Kidney (tissue), 14 donors: ENCODE results near the gene RELCH. TPM values are rescaled to one million over a fixed set of nuclear protein-coding genes. Genes with fewer than 3 reads are reported as not detected.

Experiments used
- DNase-seq, 5 donors: peaks; one replicate each; pipeline ENCODE4 v3.0.0-alpha.2; 2013 to 2020
- FAIRE-seq: peaks from 2 replicates; lab custom pipeline; 2012; peaks lifted over from hg19 to GRCh38; lab: Jason Lieb, UNC
- H3K27ac ChIP-seq, 2 donors: one replicate each; pipeline ENCODE4 v1.7.0; 2013; ENCODE audit warnings: low read depth in 2 of 2, low read length in 2 of 2, inconsistent platforms in 1 of 2
- H3K27me3 ChIP-seq: one replicate; pipeline ENCODE4 v1.7.1; 2013; ENCODE audit warnings: low read length, inconsistent platforms; ENCODE audit not compliant: control insufficient read depth, insufficient read depth
- H3K36me3 ChIP-seq, 3 donors: one replicate each; pipeline versions ENCODE4 v1.7.0 to v1.7.1; 2013; ENCODE audit warnings: low read length in 3 of 3, control low read depth in 1 of 3, inconsistent platforms in 1 of 3; ENCODE audit not compliant: insufficient read depth in 3 of 3, control insufficient read depth in 2 of 3
- H3K4me1 ChIP-seq, 3 donors: one replicate each; pipeline versions ENCODE4 v1.7.0 to v1.7.1; 2013; ENCODE audit warnings: low read length in 3 of 3, inconsistent platforms in 1 of 3, low read depth in 1 of 3; ENCODE audit not compliant: control insufficient read depth in 2 of 3, insufficient read depth in 2 of 3
- H3K4me3 ChIP-seq, 3 donors: one replicate each; pipeline versions ENCODE4 v1.7.0 to v1.8.1; 2013; ENCODE audit warnings: low read length in 3 of 3, control low read depth in 1 of 3, inconsistent platforms in 1 of 3
- H3K9ac ChIP-seq, 3 donors: one replicate each; pipeline versions ENCODE4 v1.7.0 to v1.7.1; 2013; ENCODE audit warnings: low read length in 3 of 3, control low read depth in 1 of 3, inconsistent platforms in 1 of 3
- H3K9me3 ChIP-seq, 3 donors: one replicate each; pipeline versions ENCODE4 v1.7.0 to v1.7.1; 2013; ENCODE audit warnings: low read length in 3 of 3, control low read depth in 1 of 3, inconsistent platforms in 1 of 3; ENCODE audit not compliant: control insufficient read depth in 2 of 3, insufficient read depth in 1 of 3
- CTCF ChIP-seq: IDR thresholded peaks from 3 replicates; pipeline ENCODE4 v1.5.1; 2012; ENCODE audit warnings: mild to moderate bottlenecking, moderate library complexity, borderline replicate concordance; ENCODE audit not compliant: insufficient read depth; ENCODE audit errors: extremely low read depth
- intact Hi-C: fragments of 100-400 bp; cut with DNase I; formaldehyde crosslinking; loops from one replicate; pipeline ENCODE4 v1.11.1; 2022
- polyA plus RNA-seq: library from polyadenylated mRNA; stranded (reverse); fragments of 350-450 nt; fragmentation: Illumina TruSeq; extraction: RNeasy Lipid Tissue Mini Kit (QIAGEN cat#74804); gene quantifications from one replicate; pipeline ENCODE4 v1.2.3, GENCODE V29; 2014; ENCODE audit warnings: low read depth, low replicate concordance; ENCODE audit not compliant: insufficient read depth
- total RNA-seq: library from RNA; stranded (reverse); fragmentation: NEBNext Ultra II Directional; extraction: Animal tissue kit (Norgen Biotek cat#: 25700); gene quantifications from one replicate; pipeline ENCODE4 v1.2.1, GENCODE V29; 2021
- donor health status: control.
- donor health status: control.
- donor health status: control.
- donor health status: control.
- donor health status: control.
- donor health status: DM: yes; HTN: yes; CAD: no.
- donor health status: Normal renal cell carcinoma (clear cell type).

Gene RELCH
- total and polyA plus RNA-seq, 2 donors from 2014 or later, result 9.0 to 39.0 TPM

- TF ChIP-seq CTCF, result no peak
- no peak for DNase-seq
- Histone ChIP-seq H3K36me3 (peaks cover 3 to 4% (median 4%) of the 10 kb centered on the region in 3 donors), H3K4me1 (no peaks in the 10 kb centered on the region), H3K27ac (no peak overlapping the region), H3K9me3 (no peaks in the 10 kb centered on the region), H3K4me3 (no peak overlapping the region), H3K9ac (no peak overlapping the region), H3K27me3 (no peaks in the 10 kb centered on the region)
- intact Hi-C loops, result no loop called here
- no peak for FAIRE-seq
Observed at GRCh38 chr18:62277045-62277444, 90.0 kb downstream of the RELCH start.

GRCh38 chr18:62279561-62279960, 92.5 kb downstream of the RELCH start:
- H3K4me3 ChIP-seq, result no peak overlapping the region
- H3K9me3 ChIP-seq, result no peaks in the 10 kb centered on the region
- TF ChIP-seq CTCF, result no peak
- no peak overlapping the region for H3K27ac ChIP-seq
- H3K27me3 ChIP-seq, result no peaks in the 10 kb centered on the region
- FAIRE-seq (no peak), DNase-seq (no peak)
- intact Hi-C loops, result no loop called here
- no peaks in the 10 kb centered on the region for H3K4me1 ChIP-seq
- peaks cover 3 to 4% (median 4%) of the 10 kb centered on the region in 3 donors for H3K36me3 ChIP-seq
- no peak overlapping the region for H3K9ac ChIP-seq

GRCh38 chr18:62280058-62280457, 93.0 kb downstream of the RELCH start:
- Histone ChIP-seq H3K36me3 (peaks cover 3 to 4% (median 4%) of the 10 kb centered on the region in 3 donors), H3K27ac (no peak overlapping the region), H3K4me1 (no peaks in the 10 kb centered on the region), H3K9ac (no peak overlapping the region), H3K9me3 (no peaks in the 10 kb centered on the region), H3K4me3 (no peak overlapping the region), H3K27me3 (no peaks in the 10 kb centered on the region)
- FAIRE-seq, result no peak
- no peak for TF ChIP-seq CTCF
- intact Hi-C loops, result no loop called here
- DNase-seq, result no peak

- H3K4me3 ChIP-seq, result no peak overlapping the region
- DNase-seq, result no peak
- no peak overlapping the region for H3K27ac ChIP-seq
- no peak for FAIRE-seq
- H3K9ac ChIP-seq, result no peak overlapping the region
- intact Hi-C loops, result no loop called here
- H3K9me3 ChIP-seq, result no peaks in the 10 kb centered on the region
- no peaks in the 10 kb centered on the region for H3K4me1 ChIP-seq
- no peaks in the 10 kb centered on the region for H3K27me3 ChIP-seq
- TF ChIP-seq CTCF, result no peak
- peaks cover 4 to 6% (median 4%) of the 10 kb centered on the region in 3 donors for H3K36me3 ChIP-seq
Observed at GRCh38 chr18:62280786-62281185, 93.7 kb downstream of the RELCH start.
